Liver (tissue), 3 donors: ENCODE measurements around the gene CARS1.

Source experiments
- EGR1 ChIP-seq, 2 donors: IDR thresholded peaks; 2 replicates each; pipeline ENCODE4 v1.6.1; 2016 to 2018; ENCODE audit warnings: antibody characterized with exemption in 2 of 2, low read depth in 2 of 2
- FOXA1 ChIP-seq: IDR thresholded peaks from 2 replicates; pipeline ENCODE4 v1.6.1; 2016; ENCODE audit warnings: antibody characterized with exemption
- HNF4G ChIP-seq: IDR thresholded peaks from 2 replicates; pipeline ENCODE4 v1.6.1; 2016; ENCODE audit warnings: antibody characterized with exemption
- JUND ChIP-seq, 2 donors: IDR thresholded peaks; 2 replicates each; pipeline ENCODE4 v1.6.1; 2016; ENCODE audit warnings: antibody characterized with exemption in 2 of 2
- MAX ChIP-seq: IDR thresholded peaks from 2 replicates; pipeline ENCODE4 v1.6.1; 2016; ENCODE audit warnings: antibody characterized with exemption
- RXRA ChIP-seq, 2 donors: IDR thresholded peaks; 2 replicates each; pipeline ENCODE4 v1.6.1; 2017 to 2018; ENCODE audit warnings: antibody characterized with exemption in 2 of 2, mild to moderate bottlenecking in 1 of 2
- SP1 ChIP-seq: IDR thresholded peaks from 2 replicates; pipeline ENCODE4 v1.6.1; 2018; ENCODE audit warnings: antibody characterized with exemption, mild to moderate bottlenecking
- TAF1 ChIP-seq: conservative IDR thresholded peaks from 2 replicates; pipeline ENCODE4 v1.6.1; 2016; ENCODE audit warnings: antibody characterized with exemption, mild to moderate bottlenecking
- YY1 ChIP-seq: IDR thresholded peaks from 2 replicates; pipeline ENCODE4 v1.6.1; 2016; ENCODE audit warnings: antibody characterized with exemption, mild to moderate bottlenecking
- TF ChIP-seq, protein P1 (sequence below): fragments of 150-350 bp; IDR thresholded peaks from 2 replicates; pipeline ENCODE4 v1.5.1; 2017; ENCODE audit warnings: improper control_type of control experiment, low read depth, low read length; ENCODE audit not compliant: missing input control
- TF ChIP-seq, protein P2 (sequence below): IDR thresholded peaks from 2 replicates; pipeline ENCODE4 v1.6.1; 2016; ENCODE audit warnings: antibody characterized with exemption, mild to moderate bottlenecking
- TF ChIP-seq, protein P3 (sequence below): IDR thresholded peaks from 2 replicates; pipeline ENCODE4 v1.6.1; 2016; ENCODE audit warnings: antibody characterized with exemption
- donor health status: healthy.
- donor health status: healthy.

GRCh38 chr11:3042496-3043314 lies 14.5 kb downstream of the CARS1 start:
- TF ChIP-seq YY1 (no peak), EGR1 (IDR thresholded peaks at IDR 0.05; ENCODE audit: low read depth in 2 of 2) (no peak), RXRA (IDR thresholded peaks at IDR 0.05) (peak in 1 of 2 donors; percentile 67), TAF1 (no peak), JUND (IDR thresholded peaks at IDR 0.05) (no peak), HNF4G (no peak), FOXA1 (no peak), SP1 (no peak), MAX (no peak)
- TF ChIP-seq, protein P1, sequence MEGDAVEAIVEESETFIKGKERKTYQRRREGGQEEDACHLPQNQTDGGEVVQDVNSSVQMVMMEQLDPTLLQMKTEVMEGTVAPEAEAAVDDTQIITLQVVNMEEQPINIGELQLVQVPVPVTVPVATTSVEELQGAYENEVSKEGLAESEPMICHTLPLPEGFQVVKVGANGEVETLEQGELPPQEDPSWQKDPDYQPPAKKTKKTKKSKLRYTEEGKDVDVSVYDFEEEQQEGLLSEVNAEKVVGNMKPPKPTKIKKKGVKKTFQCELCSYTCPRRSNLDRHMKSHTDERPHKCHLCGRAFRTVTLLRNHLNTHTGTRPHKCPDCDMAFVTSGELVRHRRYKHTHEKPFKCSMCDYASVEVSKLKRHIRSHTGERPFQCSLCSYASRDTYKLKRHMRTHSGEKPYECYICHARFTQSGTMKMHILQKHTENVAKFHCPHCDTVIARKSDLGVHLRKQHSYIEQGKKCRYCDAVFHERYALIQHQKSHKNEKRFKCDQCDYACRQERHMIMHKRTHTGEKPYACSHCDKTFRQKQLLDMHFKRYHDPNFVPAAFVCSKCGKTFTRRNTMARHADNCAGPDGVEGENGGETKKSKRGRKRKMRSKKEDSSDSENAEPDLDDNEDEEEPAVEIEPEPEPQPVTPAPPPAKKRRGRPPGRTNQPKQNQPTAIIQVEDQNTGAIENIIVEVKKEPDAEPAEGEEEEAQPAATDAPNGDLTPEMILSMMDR, result no peak
- TF ChIP-seq, protein P2, sequence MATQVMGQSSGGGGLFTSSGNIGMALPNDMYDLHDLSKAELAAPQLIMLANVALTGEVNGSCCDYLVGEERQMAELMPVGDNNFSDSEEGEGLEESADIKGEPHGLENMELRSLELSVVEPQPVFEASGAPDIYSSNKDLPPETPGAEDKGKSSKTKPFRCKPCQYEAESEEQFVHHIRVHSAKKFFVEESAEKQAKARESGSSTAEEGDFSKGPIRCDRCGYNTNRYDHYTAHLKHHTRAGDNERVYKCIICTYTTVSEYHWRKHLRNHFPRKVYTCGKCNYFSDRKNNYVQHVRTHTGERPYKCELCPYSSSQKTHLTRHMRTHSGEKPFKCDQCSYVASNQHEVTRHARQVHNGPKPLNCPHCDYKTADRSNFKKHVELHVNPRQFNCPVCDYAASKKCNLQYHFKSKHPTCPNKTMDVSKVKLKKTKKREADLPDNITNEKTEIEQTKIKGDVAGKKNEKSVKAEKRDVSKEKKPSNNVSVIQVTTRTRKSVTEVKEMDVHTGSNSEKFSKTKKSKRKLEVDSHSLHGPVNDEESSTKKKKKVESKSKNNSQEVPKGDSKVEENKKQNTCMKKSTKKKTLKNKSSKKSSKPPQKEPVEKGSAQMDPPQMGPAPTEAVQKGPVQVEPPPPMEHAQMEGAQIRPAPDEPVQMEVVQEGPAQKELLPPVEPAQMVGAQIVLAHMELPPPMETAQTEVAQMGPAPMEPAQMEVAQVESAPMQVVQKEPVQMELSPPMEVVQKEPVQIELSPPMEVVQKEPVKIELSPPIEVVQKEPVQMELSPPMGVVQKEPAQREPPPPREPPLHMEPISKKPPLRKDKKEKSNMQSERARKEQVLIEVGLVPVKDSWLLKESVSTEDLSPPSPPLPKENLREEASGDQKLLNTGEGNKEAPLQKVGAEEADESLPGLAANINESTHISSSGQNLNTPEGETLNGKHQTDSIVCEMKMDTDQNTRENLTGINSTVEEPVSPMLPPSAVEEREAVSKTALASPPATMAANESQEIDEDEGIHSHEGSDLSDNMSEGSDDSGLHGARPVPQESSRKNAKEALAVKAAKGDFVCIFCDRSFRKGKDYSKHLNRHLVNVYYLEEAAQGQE, result no peak
- TF ChIP-seq, protein P3, sequence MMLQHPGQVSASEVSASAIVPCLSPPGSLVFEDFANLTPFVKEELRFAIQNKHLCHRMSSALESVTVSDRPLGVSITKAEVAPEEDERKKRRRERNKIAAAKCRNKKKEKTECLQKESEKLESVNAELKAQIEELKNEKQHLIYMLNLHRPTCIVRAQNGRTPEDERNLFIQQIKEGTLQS, result no peak
